Stimulated activated CD8-positive, alpha-beta memory T cell treated with anti-CD3 and anti-CD28 coated beads, Interleukin-2, amount 100 ng/mL, for 48 hours (primary cell): ENCODE data around the gene MPHOSPH6.
"Not testable (repeated sequence)": the region's sequence is repeated elsewhere in the genome, so short reads cannot be mapped to it uniquely, and the experiment has no call there.

Experiments used
- DNase-seq, 2 donors: peaks; one replicate each; pipeline ENCODE4 v3.0.0-alpha.2; 2020; ENCODE audit warnings: low read depth in 2 of 2

The MPHOSPH6 gene

GRCh38 chr16:82175627-82176026 is 5.6 kb upstream of the MPHOSPH6 start:
- no peak for DNase-seq

- DNase-seq: no peak
These were observed 2.4 kb downstream of the MPHOSPH6 start for GRCh38 chr16:82167670-82168069.

GRCh38 chr16:82160226-82160625 is 9.8 kb downstream of the MPHOSPH6 start:
- DNase-seq: no peak

GRCh38 chr16:82157836-82158235 is 12.2 kb downstream of the MPHOSPH6 start:
- DNase-seq: no peak

GRCh38 chr16:82157534-82157812 is 12.6 kb downstream of the MPHOSPH6 start:
- no peak for DNase-seq

- no peak for DNase-seq
These were observed 13.1 kb downstream of the MPHOSPH6 start for GRCh38 chr16:82156761-82157533.

GRCh38 chr16:82152641-82153112 is 17.3 kb downstream of the MPHOSPH6 start:
- no peak for DNase-seq

GRCh38 chr16:82152196-82152595 is 17.8 kb downstream of the MPHOSPH6 start:
- no peak for DNase-seq

- no peak for DNase-seq
These were observed 19.5 kb downstream of the MPHOSPH6 start for GRCh38 chr16:82150549-82150948.

GRCh38 chr16:82149536-82149935 is 20.5 kb downstream of the MPHOSPH6 start:
- DNase-seq: no peak

- no peak for DNase-seq
These were observed 22.5 kb downstream of the MPHOSPH6 start for GRCh38 chr16:82147546-82147945.

- no peak for DNase-seq
These were observed 23.1 kb downstream of the MPHOSPH6 start for GRCh38 chr16:82146957-82147356.

GRCh38 chr16:82146556-82146955 is 23.5 kb downstream of the MPHOSPH6 start:
- no peak for DNase-seq

- not testable (repeated sequence) for DNase-seq
These were observed 30.8 kb downstream of the MPHOSPH6 start for GRCh38 chr16:82139286-82139571.

- no peak for DNase-seq
These were observed 31.3 kb downstream of the MPHOSPH6 start for GRCh38 chr16:82138478-82139285.

- no peak for DNase-seq
These were observed 32.2 kb downstream of the MPHOSPH6 start for GRCh38 chr16:82137822-82138167.

GRCh38 chr16:82136956-82137821 is 32.8 kb downstream of the MPHOSPH6 start:
- no peak for DNase-seq

- no peak for DNase-seq
These were observed 34.2 kb downstream of the MPHOSPH6 start for GRCh38 chr16:82135844-82136243.

GRCh38 chr16:82134846-82135245 is 35.2 kb downstream of the MPHOSPH6 start:
- no peak for DNase-seq

- DNase-seq: no peak
These were observed 36.2 kb downstream of the MPHOSPH6 start for GRCh38 chr16:82133798-82134197.

GRCh38 chr16:82129881-82130280 is 40.1 kb downstream of the MPHOSPH6 start:
- no peak for DNase-seq

GRCh38 chr16:82124651-82125050 is 45.4 kb downstream of the MPHOSPH6 start:
- DNase-seq: no peak

GRCh38 chr16:82119405-82119804 is 50.6 kb downstream of the MPHOSPH6 start:
- DNase-seq: no peak
